Measurements from ENCODE around the gene BHLHE41. TPM values are rescaled to one million over a fixed set of nuclear protein-coding genes. Genes with fewer than 3 reads are reported as not detected.

Gene BHLHE41
- polyA plus RNA-seq, 1 of the 3 experiments (the other 2 are of a cell fraction), result 16.1 TPM

- peak; percentile 90 for DNase-seq
- Histone ChIP-seq H3K4me1 (ENCODE audit: control insufficient read depth in 1 of 2, insufficient read depth in 2 of 2, low read depth in 1 of 2, low read length in 1 of 2) (peaks cover 5 to 21% of the 10 kb centered on the region in 2 experiments; a peak in 3 of 4 replicates), H3K9ac (peak overlapping the region; percentile 97), H2AFZ (ENCODE audit: low read depth) (peak overlapping the region; percentile 86; the same call in 1 of the 2 replicates), H3K9me2 (no peaks in the 10 kb centered on the region), H3F3A (replicated peaks; ENCODE audit: insufficient read depth) (peaks cover 13% of the 10 kb centered on the region), H3K4me2 (peak overlapping the region; percentile 98), H3K27me3 (ENCODE audit: insufficient read depth) (no peaks in the 10 kb centered on the region), H3K4me3 (ENCODE audit: low read depth in 2 of 2, low read length in 1 of 2) (peak overlapping the region; percentile 65 to 83), H3K79me2 (ENCODE audit: insufficient read depth) (peaks cover 15% of the 10 kb centered on the region), H3K9me3 (no peaks in the 10 kb centered on the region), H3K27ac (ENCODE audit: low read depth in 2 of 2, low read length in 1 of 2) (peak overlapping the region; percentile 69 to 96), H3K36me3 (replicated peaks in 1 of 2; ENCODE audit: control insufficient read depth in 1 of 2, insufficient read depth in 2 of 2, low read length in 1 of 2) (no peaks in the 10 kb centered on the region), H4K20me1 (ENCODE audit: insufficient read depth) (no peaks in the 10 kb centered on the region)
- ChIA-PET POLR2A (no interaction called here), CTCF (interaction anchor here (0.5 to 1.9 kb wide), 5 partner anchors 10 to 526 kb away, joined by 3 to 11 read pairs (median 3); no protein-coding TSS in a partner anchor)
- WGBS (ENCODE audit: low lambda C conversion rate), result 27% methylated on average over 19 of the region's 60 CpGs
- no peak for TF ChIP-seq MXI1 (IDR thresholded peaks at IDR 0.05; ENCODE audit: low read depth, low read length)
- peak; percentile 8; the same call in 1 of the 2 replicates for TF ChIP-seq RCOR1 (IDR thresholded peaks at IDR 0.05; ENCODE audit: low read length)
- TF ChIP-seq GATA2 (CRISPR knock-in tag; IDR thresholded peaks at IDR 0.05), result no peak
- no peak for TF ChIP-seq EZH2phosphoT487 (IDR thresholded peaks at IDR 0.05; ENCODE audit: borderline replicate concordance, low read depth)
- peak; percentile 33; the same call in 1 of the 2 replicates for TF ChIP-seq RAD21 (IDR thresholded peaks at IDR 0.05; ENCODE audit: low read length)
- TF ChIP-seq TEAD4 (IDR thresholded peaks at IDR 0.05; ENCODE audit: borderline replicate concordance, insufficient read depth), result no peak
- TF ChIP-seq USF2 (IDR thresholded peaks at IDR 0.05; ENCODE audit: borderline replicate concordance, low read depth, low read length), result no peak; the same call in 1 of the 2 replicates
- TF ChIP-seq SMC3 (IDR thresholded peaks at IDR 0.05; ENCODE audit: low read depth, low read length), result no peak
- TF ChIP-seq EP300 (IDR thresholded peaks at IDR 0.05; ENCODE audit: borderline replicate concordance in 1 of 2, low read depth in 1 of 2, low read length in 1 of 2), result no peak
- no peak for TF ChIP-seq REST (IDR thresholded peaks at IDR 0.05; ENCODE audit: low read depth, low read length)
- TF ChIP-seq CHD2 (IDR thresholded peaks at IDR 0.05; ENCODE audit: low read length, partially characterized antibody), result no peak
- 0 out of 2 replicates have a peak, but pooled peaks have one; percentile 1 for TF ChIP-seq NFIC (IDR thresholded peaks at IDR 0.05; ENCODE audit: borderline replicate concordance)
- no peak for TF ChIP-seq ZBTB33 (IDR thresholded peaks at IDR 0.05; ENCODE audit: borderline replicate concordance, low read depth)
- peak; percentile 42; the same call in 1 of the 2 replicates for TF ChIP-seq MAX (IDR thresholded peaks at IDR 0.05; ENCODE audit: low read depth)
- TF ChIP-seq TCF12 (IDR thresholded peaks at IDR 0.05), result peak; percentile 2; the same call in 1 of the 2 replicates
- TF ChIP-seq ELF1 (IDR thresholded peaks at IDR 0.05), result no peak
- 0 out of 2 replicates have a peak, but pooled peaks have one; percentile 26 for TF ChIP-seq TAF1 (IDR thresholded peaks at IDR 0.05; ENCODE audit: borderline replicate concordance, low read depth, low read length)
- TF ChIP-seq GABPA (IDR thresholded peaks at IDR 0.05; ENCODE audit: low read depth), result no peak
- TF ChIP-seq USF1 (IDR thresholded peaks at IDR 0.05; ENCODE audit: borderline replicate concordance, low read depth), result peak; percentile 89
- no peak for TF ChIP-seq FOSL2 (IDR thresholded peaks at IDR 0.05; ENCODE audit: borderline replicate concordance, low read depth)
- TF ChIP-seq PBX3 (IDR thresholded peaks at IDR 0.05), result no peak
- no peak for TF ChIP-seq POLR2AphosphoS5 (IDR thresholded peaks at IDR 0.05; ENCODE audit: low read depth, low read length)
- TF ChIP-seq FOXM1 (IDR thresholded peaks at IDR 0.05; ENCODE audit: low read depth), result no peak
These were observed 1.8 kb upstream of the BHLHE41 start for GRCh38 chr12:26126340-26127284.
